H9 (cell line): Measurements from ENCODE around the gene UCK1. TPM values are rescaled to one million over a fixed set of nuclear protein-coding genes. Genes with fewer than 3 reads are reported as not detected.
"Not testable (repeated sequence)": the region's sequence is repeated elsewhere in the genome, so short reads cannot be mapped to it uniquely, and the experiment has no call there.

Source experiments
- DNase-seq: peaks from one replicate; pipeline ENCODE4 v3.0.0-alpha.2; 2017
- H2AFZ ChIP-seq: one replicate; pipeline ENCODE4 v1.6.1; 2013; ENCODE audit warnings: mild to moderate bottlenecking, low read length, control low read depth, moderate library complexity
- H2AK5ac ChIP-seq: 2 replicates; pipeline ENCODE4 v1.6.1; 2013; ENCODE audit warnings: low read length, control low read depth, mixed read lengths; ENCODE audit not compliant: insufficient read length
- H2BK120ac ChIP-seq: one replicate; pipeline ENCODE4 v1.6.1; 2013; ENCODE audit warnings: low read depth, mild to moderate bottlenecking, low read length, control low read depth, inconsistent platforms; ENCODE audit not compliant: poor library complexity, severe bottlenecking
- H2BK12ac ChIP-seq: 2 replicates; pipeline ENCODE4 v1.6.1; 2013; ENCODE audit warnings: low read length, control low read depth, mixed read lengths, low read depth; ENCODE audit not compliant: insufficient read length
- H2BK15ac ChIP-seq: 2 replicates; pipeline ENCODE4 v1.6.1; 2013; ENCODE audit warnings: low read depth, low read length, control low read depth
- H2BK20ac ChIP-seq: one replicate; pipeline ENCODE4 v1.6.1; 2013; ENCODE audit warnings: low read depth, mild to moderate bottlenecking, low read length, control low read depth, inconsistent platforms; ENCODE audit not compliant: poor library complexity, severe bottlenecking
- H2BK5ac ChIP-seq: 2 replicates; pipeline ENCODE4 v1.6.1; 2013; ENCODE audit warnings: low read length, control low read depth, mixed read lengths; ENCODE audit not compliant: insufficient read length
- H3K14ac ChIP-seq: 2 replicates; pipeline ENCODE4 v1.6.1; 2013; ENCODE audit warnings: low read length, control low read depth; ENCODE audit not compliant: insufficient read depth
- H3K18ac ChIP-seq: 2 replicates; pipeline ENCODE4 v1.6.1; 2013; ENCODE audit warnings: low read depth, mild to moderate bottlenecking, mixed read lengths, low read length, control low read depth; ENCODE audit not compliant: insufficient read length
- H3K23ac ChIP-seq: 2 replicates; pipeline ENCODE4 v1.6.1; 2013; ENCODE audit warnings: low read length, control low read depth, mixed read lengths, low read depth; ENCODE audit not compliant: insufficient read length
- H3K23me2 ChIP-seq: 2 replicates; pipeline ENCODE4 v1.6.1; 2013; ENCODE audit warnings: low read depth, mild to moderate bottlenecking, mixed read lengths, low read length, control low read depth; ENCODE audit not compliant: insufficient read length, poor library complexity, severe bottlenecking
- H3K27ac ChIP-seq: 2 replicates; pipeline ENCODE4 v1.5.1; 2013; ENCODE audit warnings: low read length, control low read depth, mixed read lengths, low read depth; ENCODE audit not compliant: insufficient read length
- H3K27me3 ChIP-seq: 2 replicates; pipeline ENCODE4 v1.6.1; 2013; ENCODE audit warnings: low read length, control low read depth, inconsistent platforms; ENCODE audit not compliant: insufficient read depth
- H3K4ac ChIP-seq: 2 replicates; pipeline ENCODE4 v1.6.1; 2013; ENCODE audit warnings: low read depth, mild to moderate bottlenecking, control low read depth, inconsistent platforms, low read length, moderate library complexity
- H3K4me1 ChIP-seq: 2 replicates; pipeline ENCODE4 v1.6.1; 2013; ENCODE audit warnings: low read length, control low read depth, inconsistent platforms; ENCODE audit not compliant: insufficient read depth
- H3K4me2 ChIP-seq: 2 replicates; pipeline ENCODE4 v1.6.1; 2013; ENCODE audit warnings: low read length, control low read depth, mixed read lengths; ENCODE audit not compliant: insufficient read length, insufficient read depth
- H3K56ac ChIP-seq: 2 replicates; pipeline ENCODE4 v1.6.1; 2013; ENCODE audit warnings: low read depth, mild to moderate bottlenecking, mixed read lengths, low read length, control low read depth; ENCODE audit not compliant: insufficient read length
- H3K79me1 ChIP-seq: 2 replicates; pipeline ENCODE4 v1.6.1; 2013; ENCODE audit warnings: low read depth, mild to moderate bottlenecking, moderate library complexity, low read length, control low read depth, inconsistent platforms; ENCODE audit not compliant: insufficient read depth, poor library complexity, severe bottlenecking
- H3K79me2 ChIP-seq: 2 replicates; pipeline ENCODE4 v1.6.1; 2013; ENCODE audit warnings: low read length, control low read depth, inconsistent platforms; ENCODE audit not compliant: insufficient read depth
- H3K9ac ChIP-seq: 2 replicates; pipeline ENCODE4 v1.6.1; 2013; ENCODE audit warnings: low read length, control low read depth, mixed read lengths; ENCODE audit not compliant: insufficient read length; ENCODE audit errors: extremely low read depth
- H3K9me3 ChIP-seq: one replicate; pipeline ENCODE4 v1.6.1; 2013; ENCODE audit warnings: low read depth, low read length, inconsistent platforms; ENCODE audit not compliant: control insufficient read depth
- H3T11ph ChIP-seq: one replicate; pipeline ENCODE4 v1.6.1; 2013; ENCODE audit warnings: mild to moderate bottlenecking, low read length, control low read depth, inconsistent platforms
- H4K20me1 ChIP-seq: one replicate; pipeline ENCODE4 v1.6.1; 2013; ENCODE audit not compliant: control insufficient read depth, insufficient read length, insufficient read depth
- H4K5ac ChIP-seq: 2 replicates; pipeline ENCODE4 v1.6.1; 2013; ENCODE audit warnings: low read depth, mild to moderate bottlenecking, mixed read lengths, low read length, control low read depth; ENCODE audit not compliant: insufficient read length
- H4K8ac ChIP-seq: replicated peaks from 2 replicates; pipeline ENCODE4 v1.6.1; 2013; ENCODE audit warnings: low read length, control low read depth, mixed read lengths, low read depth; ENCODE audit not compliant: insufficient read length
- H4K91ac ChIP-seq: 2 replicates; pipeline ENCODE4 v1.6.1; 2013; ENCODE audit warnings: low read depth, mild to moderate bottlenecking, moderate library complexity, mixed read lengths, low read length, control low read depth; ENCODE audit not compliant: insufficient read length
- H3K27ac Mint-ChIP-seq, 3 experiments: 2 replicates in 2 of 3; 3 replicates in 1 of 3; pipeline ENCODE4 v1.8.0; 2020 to 2021; ENCODE audit warnings: mixed read lengths in 3 of 3, mild to moderate bottlenecking in 1 of 3, moderate library complexity in 1 of 3
- H3K27me3 Mint-ChIP-seq: 2 replicates; pipeline ENCODE4 v1.8.0; 2021; ENCODE audit warnings: low read depth, mild to moderate bottlenecking, moderate library complexity, mixed read lengths
- H3K36me3 Mint-ChIP-seq, 3 experiments: 2 replicates in 2 of 3; 3 replicates in 1 of 3; pipeline ENCODE4 v1.8.0; 2020 to 2021; ENCODE audit warnings: low read depth in 3 of 3, mixed read lengths in 3 of 3; ENCODE audit not compliant: insufficient read depth in 1 of 3
- H3K4me1 Mint-ChIP-seq, 2 experiments: 2 replicates each; pipeline ENCODE4 v1.8.0; 2020; ENCODE audit warnings: mixed read lengths in 2 of 2
- H3K4me3 Mint-ChIP-seq, 2 experiments: 2 replicates in 1 of 2; 3 replicates in 1 of 2; pipeline ENCODE4 v1.8.0; 2020 to 2021; ENCODE audit warnings: mild to moderate bottlenecking in 2 of 2, mixed read lengths in 2 of 2, moderate library complexity in 1 of 2
- H3K9me3 Mint-ChIP-seq, 2 experiments: 2 replicates in 1 of 2; 3 replicates in 1 of 2; pipeline ENCODE4 v1.8.0; 2020; ENCODE audit warnings: mild to moderate bottlenecking in 2 of 2, mixed read lengths in 2 of 2, moderate library complexity in 1 of 2
- WGBS: extraction: QIAGEN DNeasy Blood & Tissue Kit; methylation state at CpG from one replicate; pipeline ENCODE4 v1.1.7; 2013; ENCODE audit warnings: missing lambda C conversion rate, low lambda C conversion rate, mixed read lengths; ENCODE audit not compliant: insufficient read length; ENCODE audit errors: extremely low coverage; 5-methylcytosine and 5-hydroxymethylcytosine counted together
- total RNA-seq: library from RNA; stranded (reverse); gene quantifications from 2 replicates; pipeline ENCODE4 v1.2.1, GENCODE V29; 2021
- TF ChIP-seq, protein P1 (sequence below): fragments of 200-600 bp; sonication (generic); conservative IDR thresholded peaks from 3 replicates; pipeline ENCODE4 v1.8.0; 2021; ENCODE audit warnings: antibody characterized with exemption, mild to moderate bottlenecking

UCK1 gene
- total RNA-seq, 1 experiment from 2014 or later: 54.2 TPM

- H3K27ac ChIP-seq: no peak overlapping the region
- H3K79me2 ChIP-seq: no peaks in the 10 kb centered on the region
- H3K79me1 ChIP-seq: no peaks in the 10 kb centered on the region
- Mint-ChIP-seq H3K4me1 (no peaks in the 10 kb centered on the region), H3K9me3 (no peaks in the 10 kb centered on the region), H3K27ac (no peak overlapping the region), H3K27me3 (no peaks in the 10 kb centered on the region), H3K4me3 (no peak overlapping the region), H3K36me3 (peaks cover 38 to 74% (median 47%) of the 10 kb centered on the region in 3 experiments)
- H2AFZ ChIP-seq: no peak overlapping the region
- H3T11ph ChIP-seq: no peak overlapping the region
- H3K27me3 ChIP-seq: no peaks in the 10 kb centered on the region
- H3K4me1 ChIP-seq: no peaks in the 10 kb centered on the region
- no peak overlapping the region for H2BK12ac ChIP-seq
- no peak overlapping the region for H2AK5ac ChIP-seq
- no peak overlapping the region for H3K23ac ChIP-seq
- H3K4me2 ChIP-seq: no peak overlapping the region
- no peak overlapping the region for H3K4ac ChIP-seq
- no peak overlapping the region for H2BK120ac ChIP-seq
- H3K9me3 ChIP-seq: no peaks in the 10 kb centered on the region
- H2BK5ac ChIP-seq: no peak overlapping the region
- no peak overlapping the region for H3K9ac ChIP-seq
- H2BK20ac ChIP-seq: no peak overlapping the region
- WGBS: no CpG with 5 or more reads among the region's 15 CpGs
- H3K56ac ChIP-seq: no peak overlapping the region
- DNase-seq: no peak
- no peak overlapping the region for H3K14ac ChIP-seq
- TF ChIP-seq, protein P1, sequence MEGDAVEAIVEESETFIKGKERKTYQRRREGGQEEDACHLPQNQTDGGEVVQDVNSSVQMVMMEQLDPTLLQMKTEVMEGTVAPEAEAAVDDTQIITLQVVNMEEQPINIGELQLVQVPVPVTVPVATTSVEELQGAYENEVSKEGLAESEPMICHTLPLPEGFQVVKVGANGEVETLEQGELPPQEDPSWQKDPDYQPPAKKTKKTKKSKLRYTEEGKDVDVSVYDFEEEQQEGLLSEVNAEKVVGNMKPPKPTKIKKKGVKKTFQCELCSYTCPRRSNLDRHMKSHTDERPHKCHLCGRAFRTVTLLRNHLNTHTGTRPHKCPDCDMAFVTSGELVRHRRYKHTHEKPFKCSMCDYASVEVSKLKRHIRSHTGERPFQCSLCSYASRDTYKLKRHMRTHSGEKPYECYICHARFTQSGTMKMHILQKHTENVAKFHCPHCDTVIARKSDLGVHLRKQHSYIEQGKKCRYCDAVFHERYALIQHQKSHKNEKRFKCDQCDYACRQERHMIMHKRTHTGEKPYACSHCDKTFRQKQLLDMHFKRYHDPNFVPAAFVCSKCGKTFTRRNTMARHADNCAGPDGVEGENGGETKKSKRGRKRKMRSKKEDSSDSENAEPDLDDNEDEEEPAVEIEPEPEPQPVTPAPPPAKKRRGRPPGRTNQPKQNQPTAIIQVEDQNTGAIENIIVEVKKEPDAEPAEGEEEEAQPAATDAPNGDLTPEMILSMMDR: no peak
- no peak overlapping the region for H4K5ac ChIP-seq
- H3K18ac ChIP-seq: no peak overlapping the region
- no peak overlapping the region for H4K91ac ChIP-seq
- no peak overlapping the region for H2BK15ac ChIP-seq
- H4K8ac ChIP-seq: no peak overlapping the region
- no peaks in the 10 kb centered on the region for H4K20me1 ChIP-seq
- H3K23me2 ChIP-seq: no peaks in the 10 kb centered on the region
These were observed 15.0 kb downstream of the UCK1 start for GRCh38 chr9:131516100-131516499.

DNA sequence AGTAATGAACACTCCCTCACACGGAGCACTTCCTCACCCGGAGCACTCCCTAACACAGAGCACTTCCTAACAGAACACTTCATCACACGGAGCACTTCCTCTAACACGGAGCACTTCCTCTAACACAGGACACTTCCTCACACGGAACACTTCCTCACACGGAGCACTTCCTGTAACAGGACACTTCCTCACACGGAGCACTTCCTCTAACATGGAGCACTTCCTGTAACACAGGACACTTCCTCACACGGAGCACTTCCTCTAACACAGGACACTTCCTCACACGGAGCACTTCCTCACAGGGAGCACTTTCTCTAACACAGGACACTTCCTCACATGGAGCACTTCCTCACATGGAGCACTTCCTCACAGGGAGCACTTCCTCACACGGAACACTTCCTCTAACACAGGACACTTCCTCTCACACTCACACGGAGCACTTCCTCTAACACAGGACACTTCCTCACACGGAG, 15.5 kb downstream of the UCK1 start:
- H3K9me3 Mint-ChIP-seq, H3K4me1 ChIP-seq, H3K4ac ChIP-seq, H3K4me3 Mint-ChIP-seq, H4K5ac ChIP-seq, H3K79me1 ChIP-seq, H3K56ac ChIP-seq, H3K9me3 ChIP-seq, H3K27me3 Mint-ChIP-seq, H3T11ph ChIP-seq, H2BK20ac ChIP-seq, H4K91ac ChIP-seq, H3K18ac ChIP-seq, H2AK5ac ChIP-seq, DNase-seq, H3K23ac ChIP-seq, H3K9ac ChIP-seq, H2BK15ac ChIP-seq, H3K14ac ChIP-seq, H3K27me3 ChIP-seq, H2BK12ac ChIP-seq, H2BK5ac ChIP-seq, H3K4me2 ChIP-seq, H4K8ac ChIP-seq, H3K23me2 ChIP-seq, H3K79me2 ChIP-seq, H2AFZ ChIP-seq, H2BK120ac ChIP-seq, H4K20me1 ChIP-seq, H3K4me1 Mint-ChIP-seq, H3K27ac ChIP-seq, H3K27ac Mint-ChIP-seq: not testable (repeated sequence)
- H3K36me3 Mint-ChIP-seq: peaks cover 33 to 74% (median 50%) of the 10 kb centered on the region in 3 experiments
- no CpG with 5 or more reads among the region's 12 CpGs for WGBS
